Lower leg skin (tissue), 4 donors: ENCODE results near the gene PLA2G4A. TPM values are rescaled to one million over a fixed set of nuclear protein-coding genes. Genes with fewer than 3 reads are reported as not detected.

Experiments used
- DNase-seq, 2 donors: peaks; one replicate each; pipeline ENCODE4 v3.0.0-alpha.2; 2019; ENCODE audit warnings: low spot score in 2 of 2
- H3K4me3 ChIP-seq: fragments of 200-600 bp; sonication (generic); 2 replicates; pipeline ENCODE4 v1.5.1; 2017; ENCODE audit warnings: mild to moderate bottlenecking, low read depth; ENCODE audit not compliant: poor library complexity, severe bottlenecking
- POLR2A ChIP-seq, 2 donors: fragments of 450-650 bp; IDR thresholded peaks; one replicate each; pipeline ENCODE4 v1.6.1; 2016 to 2017; ENCODE audit warnings: antibody characterized with exemption in 2 of 2, mild to moderate bottlenecking in 1 of 2, moderate library complexity in 1 of 2
- WGBS, 2 donors: methylation state at CpG; one replicate each; pipeline ENCODE4 v1.1.5; 2018; 5-methylcytosine and 5-hydroxymethylcytosine counted together
- intact Hi-C: fragments of 100-400 bp; cut with DNase I; formaldehyde crosslinking; loops from one replicate; pipeline ENCODE4 v1.15.0; 2023; ENCODE audit warnings: low total_unique reads
- total RNA-seq, 4 donors: library from RNA; depleted of rRNA; stranded (reverse); fragments of >200 nt; gene quantifications; one replicate each; pipeline ENCODE4 v1.1.0, GENCODE V29; 2016
- TF ChIP-seq, protein P1 (sequence below), 3 donors: fragments of 450-650 bp; IDR thresholded peaks; one replicate each; pipeline ENCODE4 v1.5.1; 2016; ENCODE audit warnings: antibody characterized with exemption in 3 of 3, mild to moderate bottlenecking in 3 of 3, moderate library complexity in 2 of 3

The PLA2G4A gene
- total RNA-seq, 4 donors from 2014 or later: 9.5 to 15.3 (median 11.2) TPM

DNA sequence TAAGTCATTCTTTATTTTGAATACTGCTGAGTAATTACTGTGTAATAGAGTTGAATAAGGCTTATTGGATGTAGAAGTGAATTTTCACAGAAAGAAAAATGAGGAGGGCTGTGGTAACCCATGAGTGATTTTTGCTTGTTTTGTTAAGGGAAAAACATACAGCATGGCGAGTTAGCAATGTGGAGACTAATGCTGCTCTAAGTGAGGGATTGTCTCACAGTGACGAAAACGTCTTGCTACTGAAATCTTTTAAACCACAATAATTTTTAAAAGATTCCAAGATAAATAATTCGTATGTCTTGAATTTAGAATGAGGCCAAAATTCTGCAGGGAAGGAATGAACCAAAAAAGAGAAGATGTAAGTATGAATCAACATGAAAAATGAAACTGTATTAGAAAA lies 16.2 kb upstream of the PLA2G4A start:
- WGBS, 2 donors: 59 to 67% methylated on average over 4 of the region's 4 CpGs

DNA sequence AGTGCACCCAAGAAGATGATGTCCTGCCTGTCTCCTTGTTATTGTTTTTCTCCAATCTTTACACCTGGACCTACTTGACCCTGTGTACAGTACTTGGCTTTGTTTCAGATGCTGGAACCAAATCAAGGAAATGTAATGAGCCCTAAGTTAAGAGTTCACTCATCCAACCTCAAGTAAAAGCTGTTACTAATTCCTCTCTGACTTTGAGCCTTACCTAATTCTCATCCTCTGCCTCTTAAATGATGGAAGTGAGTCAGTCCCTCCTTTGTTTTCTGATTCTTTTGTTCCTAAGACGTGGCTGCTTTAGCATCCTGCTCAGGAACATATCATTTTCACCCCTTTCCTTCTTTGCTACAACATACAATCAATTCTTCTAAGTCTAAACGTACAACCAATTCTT lies 15.3 kb upstream of the PLA2G4A start:
- 62% methylated on average over 2 of the region's 2 CpGs for WGBS, 2 donors
- TF ChIP-seq, protein P1, sequence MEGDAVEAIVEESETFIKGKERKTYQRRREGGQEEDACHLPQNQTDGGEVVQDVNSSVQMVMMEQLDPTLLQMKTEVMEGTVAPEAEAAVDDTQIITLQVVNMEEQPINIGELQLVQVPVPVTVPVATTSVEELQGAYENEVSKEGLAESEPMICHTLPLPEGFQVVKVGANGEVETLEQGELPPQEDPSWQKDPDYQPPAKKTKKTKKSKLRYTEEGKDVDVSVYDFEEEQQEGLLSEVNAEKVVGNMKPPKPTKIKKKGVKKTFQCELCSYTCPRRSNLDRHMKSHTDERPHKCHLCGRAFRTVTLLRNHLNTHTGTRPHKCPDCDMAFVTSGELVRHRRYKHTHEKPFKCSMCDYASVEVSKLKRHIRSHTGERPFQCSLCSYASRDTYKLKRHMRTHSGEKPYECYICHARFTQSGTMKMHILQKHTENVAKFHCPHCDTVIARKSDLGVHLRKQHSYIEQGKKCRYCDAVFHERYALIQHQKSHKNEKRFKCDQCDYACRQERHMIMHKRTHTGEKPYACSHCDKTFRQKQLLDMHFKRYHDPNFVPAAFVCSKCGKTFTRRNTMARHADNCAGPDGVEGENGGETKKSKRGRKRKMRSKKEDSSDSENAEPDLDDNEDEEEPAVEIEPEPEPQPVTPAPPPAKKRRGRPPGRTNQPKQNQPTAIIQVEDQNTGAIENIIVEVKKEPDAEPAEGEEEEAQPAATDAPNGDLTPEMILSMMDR (IDR thresholded peaks at IDR 0.05): no peak
- no peak for TF ChIP-seq POLR2A (IDR thresholded peaks at IDR 0.05)

More for the DNA sequence above, 16.2 kb upstream of the PLA2G4A start:
- no peak overlapping the region for H3K4me3 ChIP-seq
- TF ChIP-seq POLR2A (IDR thresholded peaks at IDR 0.05): no peak
- TF ChIP-seq, protein P1 (IDR thresholded peaks at IDR 0.05): no peak
- intact Hi-C loops: no loop called here
- no peak for DNase-seq

DNA sequence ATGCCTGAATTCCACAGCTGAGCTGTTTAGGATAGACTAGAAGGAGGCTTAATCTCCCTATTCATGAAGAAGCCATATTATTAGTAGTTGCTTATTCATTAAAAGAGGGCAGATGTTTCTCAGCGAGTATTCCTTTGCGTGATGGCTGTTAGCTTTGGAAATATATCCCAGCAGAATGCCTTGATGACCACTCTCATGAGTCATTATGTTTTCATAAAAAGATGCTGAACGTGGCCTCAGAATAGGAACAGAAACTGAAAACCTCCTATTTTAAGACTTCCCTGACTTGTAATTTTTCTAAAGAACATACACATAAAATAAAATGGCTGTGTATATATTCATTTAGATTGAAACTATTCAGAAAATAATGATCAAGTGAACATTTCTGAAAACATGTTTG lies 9.6 kb upstream of the PLA2G4A start:
- no peak for DNase-seq
- intact Hi-C loops: no loop called here
- 76 to 80% methylated on average over 3 of the region's 3 CpGs for WGBS, 2 donors
- TF ChIP-seq, protein P1 (IDR thresholded peaks at IDR 0.05): no peak
- no peak for TF ChIP-seq POLR2A (IDR thresholded peaks at IDR 0.05)
- no peak overlapping the region for H3K4me3 ChIP-seq

More for the DNA sequence above, 15.3 kb upstream of the PLA2G4A start:
- no peak for DNase-seq
- H3K4me3 ChIP-seq: no peak overlapping the region
- intact Hi-C loops: no loop called here

DNA sequence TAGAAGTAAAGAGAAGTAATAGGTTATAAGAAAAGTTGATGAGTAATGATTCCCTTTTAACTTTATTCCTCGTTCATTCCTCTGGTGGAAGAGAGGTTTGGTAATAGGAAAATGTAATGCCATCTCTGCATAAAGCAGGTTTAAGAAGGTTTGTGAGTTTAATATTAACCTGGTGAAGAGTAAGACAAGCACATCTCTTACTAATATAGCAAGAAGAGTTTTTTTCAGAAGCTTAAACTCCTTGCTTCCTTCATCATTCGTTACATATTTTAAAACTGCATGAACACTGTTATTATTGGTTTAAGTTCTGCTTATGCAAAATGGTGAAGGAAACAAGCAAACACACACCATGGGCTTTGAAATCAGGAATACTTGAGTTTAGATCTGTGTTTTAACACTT lies 9.2 kb upstream of the PLA2G4A start:
- intact Hi-C loops: no loop called here
- TF ChIP-seq POLR2A (IDR thresholded peaks at IDR 0.05): no peak
- TF ChIP-seq, protein P1 (IDR thresholded peaks at IDR 0.05): no peak
- H3K4me3 ChIP-seq: no peak overlapping the region
- DNase-seq: no peak
- WGBS, 2 donors: 61 to 69% methylated on average over 2 of the region's 2 CpGs

DNA sequence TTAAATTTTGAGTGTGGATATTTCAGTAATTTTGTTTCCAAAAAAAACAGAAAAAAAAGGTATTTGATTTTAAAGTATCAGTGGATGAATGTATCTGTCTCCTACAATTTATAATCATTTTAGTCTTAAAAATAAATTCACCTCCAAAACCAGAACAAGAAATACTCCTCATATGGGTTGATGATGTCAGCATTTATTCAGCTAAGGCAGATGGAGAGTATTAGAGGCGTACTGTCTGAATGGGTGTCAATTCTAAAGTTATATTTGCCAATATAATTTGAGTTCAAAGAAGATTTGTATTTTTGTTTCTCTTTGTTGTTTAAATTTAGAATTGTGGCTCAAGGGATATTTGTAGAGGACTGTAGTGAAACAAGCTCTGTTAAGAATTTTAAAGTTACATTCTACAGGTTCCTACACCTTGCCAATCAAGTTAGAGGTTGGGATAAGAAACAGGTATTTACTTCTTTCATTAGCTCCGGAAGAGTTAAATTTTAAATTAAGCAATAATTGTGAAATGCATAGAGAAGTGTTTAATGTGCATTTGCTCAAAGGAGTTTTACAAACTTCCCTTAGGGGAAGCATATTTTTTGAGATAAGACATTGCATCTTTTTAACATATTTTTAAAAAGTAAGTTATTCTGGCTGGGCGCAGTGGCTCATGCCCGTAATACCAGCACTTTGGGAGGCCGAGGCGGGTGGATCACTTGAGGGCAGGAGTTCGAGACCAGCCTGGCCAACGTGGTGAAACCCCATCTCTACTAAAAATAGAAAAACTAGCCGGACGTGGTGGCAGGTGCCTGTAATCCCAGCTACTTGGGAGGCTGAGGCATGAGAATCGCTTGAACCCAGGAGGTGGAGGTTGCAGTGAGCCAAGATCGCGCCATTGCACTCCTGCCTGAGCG lies 1.2 kb downstream of the PLA2G4A start:
- no peak for DNase-seq
- intact Hi-C loops: no loop called here
- WGBS, 2 donors: 44 to 55% methylated on average over 14 of the region's 14 CpGs
- TF ChIP-seq, protein P1 (IDR thresholded peaks at IDR 0.05): no peak
- TF ChIP-seq POLR2A (IDR thresholded peaks at IDR 0.05): no peak
- no peak overlapping the region for H3K4me3 ChIP-seq
